ENCODE results near the gene CRNKL1. TPM values are rescaled to one million over a fixed set of nuclear protein-coding genes. Genes with fewer than 3 reads are reported as not detected.
A peak's percentile ranks its signal among the peaks of the same experiment; 100 is the strongest.

CRNKL1 gene
- total RNA-seq, 1 donor from 2014 or later, result 24.6 TPM

- Mint-ChIP-seq H3K9me3 (ENCODE audit: unreplicated experiment) (no peaks in the 10 kb centered on the region), H3K4me1 (ENCODE audit: unreplicated experiment) (no peaks in the 10 kb centered on the region), H3K4me3 (ENCODE audit: unreplicated experiment) (no peak overlapping the region), H3K27ac (ENCODE audit: unreplicated experiment) (no peak overlapping the region), H3K36me3 (ENCODE audit: low read depth, unreplicated experiment) (no peaks in the 10 kb centered on the region), H3K27me3 (ENCODE audit: unreplicated experiment) (no peaks in the 10 kb centered on the region)
- no peak for TF ChIP-seq CTCF (IDR thresholded peaks at IDR 0.05; ENCODE audit: unreplicated experiment)
- no peak for DNase-seq (ENCODE audit: low spot score)
Observed at GRCh38 chr20:20065361-20065760, 13.1 kb upstream of the CRNKL1 start.

GRCh38 chr20:20063941-20064702 is 11.9 kb upstream of the CRNKL1 start:
- H3K27me3 Mint-ChIP-seq (ENCODE audit: unreplicated experiment), result no peaks in the 10 kb centered on the region
- no peak for TF ChIP-seq CTCF (IDR thresholded peaks at IDR 0.05; ENCODE audit: unreplicated experiment)
- H3K4me1 Mint-ChIP-seq (ENCODE audit: unreplicated experiment), result no peaks in the 10 kb centered on the region
- no peak overlapping the region for H3K27ac Mint-ChIP-seq (ENCODE audit: unreplicated experiment)
- no peak overlapping the region for H3K4me3 Mint-ChIP-seq (ENCODE audit: unreplicated experiment)
- no peaks in the 10 kb centered on the region for H3K36me3 Mint-ChIP-seq (ENCODE audit: low read depth, unreplicated experiment)
- DNase-seq (ENCODE audit: low spot score), result no peak
- no peaks in the 10 kb centered on the region for H3K9me3 Mint-ChIP-seq (ENCODE audit: unreplicated experiment)

GRCh38 chr20:20060234-20060998 is 8.2 kb upstream of the CRNKL1 start:
- no peaks in the 10 kb centered on the region for H3K27me3 Mint-ChIP-seq (ENCODE audit: unreplicated experiment)

GRCh38 chr20:20051767-20052073 is 546 bp downstream of the CRNKL1 start:
- Mint-ChIP-seq H3K27me3 (ENCODE audit: unreplicated experiment) (peaks cover 7% of the 10 kb centered on the region), H3K4me3 (ENCODE audit: unreplicated experiment) (peak overlapping the region; percentile 100), H3K9me3 (ENCODE audit: unreplicated experiment) (no peaks in the 10 kb centered on the region), H3K36me3 (ENCODE audit: low read depth, unreplicated experiment) (peaks cover 19% of the 10 kb centered on the region), H3K27ac (ENCODE audit: unreplicated experiment) (peak overlapping the region; percentile 99), H3K4me1 (ENCODE audit: unreplicated experiment) (peaks cover 11% of the 10 kb centered on the region)
- no peak for TF ChIP-seq CTCF (IDR thresholded peaks at IDR 0.05; ENCODE audit: unreplicated experiment)
- DNase-seq (ENCODE audit: low spot score), result no peak

More at GRCh38 chr20:20060234-20060998, 8.2 kb upstream of the CRNKL1 start:
- no peaks in the 10 kb centered on the region for H3K9me3 Mint-ChIP-seq (ENCODE audit: unreplicated experiment)
- H3K27ac Mint-ChIP-seq (ENCODE audit: unreplicated experiment), result no peak overlapping the region
- H3K36me3 Mint-ChIP-seq (ENCODE audit: low read depth, unreplicated experiment), result no peaks in the 10 kb centered on the region
- no peak overlapping the region for H3K4me3 Mint-ChIP-seq (ENCODE audit: unreplicated experiment)
- no peak for TF ChIP-seq CTCF (IDR thresholded peaks at IDR 0.05; ENCODE audit: unreplicated experiment)
- H3K4me1 Mint-ChIP-seq (ENCODE audit: unreplicated experiment), result no peaks in the 10 kb centered on the region
- DNase-seq (ENCODE audit: low spot score), result no peak

All from endothelial cell (in vitro differentiated cells).